ENCODE data around the gene PTPRU.

PTPRU gene

DNA sequence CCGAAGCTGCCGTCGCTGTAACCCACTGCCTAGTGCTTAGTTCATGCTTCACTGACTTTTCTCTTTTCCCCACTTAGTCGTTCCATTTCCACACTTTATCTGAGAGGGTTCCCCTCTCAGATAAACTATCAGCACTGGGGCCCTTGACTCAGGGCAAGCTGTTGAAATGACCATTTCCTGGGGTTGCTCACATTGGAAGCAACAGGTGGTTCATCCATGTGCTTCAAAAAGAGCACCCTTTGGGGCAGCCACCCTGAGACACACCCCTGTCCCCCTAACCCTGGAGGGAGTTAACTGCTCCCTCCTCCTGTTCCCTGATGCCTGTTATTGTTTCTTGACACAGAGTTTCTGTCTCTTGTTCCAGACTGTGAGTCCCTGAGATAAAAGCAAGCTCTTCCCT lies 107.2 kb downstream of the PTPRU start:
- no peak for DNase-seq

DNA sequence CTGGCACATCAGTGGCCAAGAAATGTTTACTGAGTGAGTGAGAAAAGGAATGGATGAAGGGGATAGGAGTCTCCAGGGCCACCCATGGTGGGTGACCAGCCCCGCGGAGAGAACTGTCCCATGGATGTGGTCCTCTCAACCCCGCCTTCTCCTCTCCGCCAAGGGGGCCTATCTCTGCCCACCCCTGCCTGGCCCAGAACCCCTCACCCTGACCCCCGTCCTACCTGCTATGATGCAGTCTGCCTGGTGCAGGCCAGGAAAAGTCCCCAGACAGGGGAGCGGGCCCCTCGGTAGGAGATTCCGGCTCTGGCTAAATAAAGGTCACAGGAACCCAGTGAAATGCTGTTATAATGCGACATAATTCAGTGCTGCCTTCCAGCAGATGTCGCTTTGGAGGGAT lies 107.6 kb downstream of the PTPRU start:
- no peak for DNase-seq

- no peak for DNase-seq
Measured at GRCh38 chr1:29344336-29344735, 108.0 kb downstream of the PTPRU start.

DNA sequence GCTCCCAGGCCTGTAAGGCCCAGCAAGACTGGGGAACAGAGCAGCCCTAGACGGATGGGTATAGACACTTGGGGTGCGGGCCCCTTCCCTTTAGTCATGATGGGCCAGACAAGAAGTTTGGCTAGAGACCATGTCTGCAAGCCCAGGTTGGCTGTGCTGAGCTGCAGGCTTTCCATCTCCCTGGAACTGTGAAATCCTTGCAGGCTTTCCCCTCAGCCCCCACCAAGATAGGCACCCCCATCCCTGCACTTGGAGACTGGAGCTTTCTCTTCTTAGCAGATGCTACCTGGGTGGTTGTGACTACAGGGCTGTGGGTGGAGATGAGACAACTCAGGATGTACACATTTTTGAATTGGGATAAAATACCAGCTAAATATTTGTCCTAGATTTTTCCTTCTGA lies 110.3 kb downstream of the PTPRU start:
- DNase-seq, result no peak

GRCh38 chr1:29349871-29350491 lies 113.7 kb downstream of the PTPRU start:
- DNase-seq, result no peak

DNA sequence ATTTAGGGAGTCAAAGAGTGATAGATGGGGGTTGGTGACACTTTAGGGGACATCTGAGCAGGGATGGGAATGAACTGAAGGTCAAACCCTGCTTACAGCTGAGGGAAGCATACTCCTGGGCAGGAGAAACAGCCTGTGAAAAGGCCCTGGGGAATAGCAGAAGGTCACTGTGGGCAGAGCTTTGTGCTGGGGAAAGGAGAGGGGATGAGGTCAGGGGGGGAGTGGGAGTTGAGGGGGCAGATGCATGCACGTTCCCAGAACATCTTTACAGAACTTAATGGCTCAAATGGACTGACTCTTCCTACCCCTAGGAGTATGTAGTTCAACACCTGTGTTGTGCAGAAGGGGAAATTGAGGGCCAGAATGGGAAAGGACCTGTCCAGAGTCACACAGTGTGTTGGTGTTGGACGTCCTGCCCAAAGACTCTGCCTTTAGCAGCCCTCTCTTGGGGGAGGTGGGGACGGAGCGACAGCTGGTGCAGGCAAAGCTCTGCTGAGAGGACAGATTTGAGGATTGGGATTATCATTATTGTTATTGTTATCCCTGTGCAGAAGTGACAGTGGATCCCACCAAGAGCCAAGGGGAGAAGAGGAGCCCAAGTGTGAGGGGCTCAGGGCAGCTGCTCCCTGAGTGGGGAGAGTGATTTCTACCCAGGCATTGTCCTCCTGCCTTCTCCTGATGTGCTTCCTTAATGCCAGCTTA lies 116.5 kb downstream of the PTPRU start:
- no peak for DNase-seq

DNA sequence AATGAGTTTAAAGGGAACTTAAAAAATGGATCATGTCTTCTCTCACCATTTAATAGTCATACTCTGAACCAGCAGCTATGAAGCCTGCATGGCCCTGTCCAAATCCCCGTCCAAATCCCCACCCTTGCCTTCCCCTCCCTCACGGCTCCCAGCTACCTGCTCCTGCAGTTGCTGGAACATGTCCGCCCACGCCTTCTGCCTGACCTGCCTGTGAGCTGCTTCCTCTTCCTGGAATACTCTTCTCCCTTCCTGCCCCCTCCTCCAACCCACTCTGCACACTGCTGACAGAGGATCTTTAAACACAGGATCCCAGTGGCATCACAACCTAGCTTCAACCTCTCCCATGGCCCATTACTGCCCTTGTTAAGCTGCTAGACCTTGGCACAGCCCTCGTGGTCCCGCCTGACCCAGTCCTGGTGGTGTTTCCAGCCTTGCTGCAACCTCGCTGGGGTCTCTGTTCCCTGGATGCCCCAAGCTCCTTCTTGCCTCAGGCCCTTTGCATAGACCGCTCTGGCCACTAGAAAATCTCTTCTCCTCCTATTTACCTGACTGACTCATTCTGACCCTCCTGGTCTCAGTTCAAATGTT lies 118.3 kb downstream of the PTPRU start:
- no peak for DNase-seq

GRCh38 chr1:29355375-29355774 lies 119.1 kb downstream of the PTPRU start:
- peak; percentile 20 for DNase-seq

GRCh38 chr1:29356663-29357062 lies 120.3 kb downstream of the PTPRU start:
- no peak for DNase-seq

GRCh38 chr1:29357452-29357851 lies 121.1 kb downstream of the PTPRU start:
- no peak for DNase-seq

DNA sequence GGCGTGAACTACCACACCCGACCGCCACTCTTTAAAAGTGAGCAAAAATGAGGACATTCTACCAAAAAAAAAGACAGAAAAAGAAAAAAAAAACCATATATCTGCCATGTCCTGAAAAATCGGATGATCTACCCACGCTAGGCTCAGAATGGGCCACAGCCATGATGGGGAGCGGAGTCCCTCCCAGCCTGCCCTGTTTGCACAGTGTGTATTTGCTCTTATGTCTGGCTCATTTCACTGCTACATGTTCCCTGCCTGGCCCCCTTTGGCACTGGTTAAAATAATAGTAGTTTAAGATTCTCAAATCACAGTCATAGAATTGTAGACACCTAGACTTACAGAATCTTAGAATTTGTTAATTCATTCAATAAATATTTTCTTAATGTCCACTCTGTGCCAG lies 121.9 kb downstream of the PTPRU start:
- DNase-seq, result no peak

DNA sequence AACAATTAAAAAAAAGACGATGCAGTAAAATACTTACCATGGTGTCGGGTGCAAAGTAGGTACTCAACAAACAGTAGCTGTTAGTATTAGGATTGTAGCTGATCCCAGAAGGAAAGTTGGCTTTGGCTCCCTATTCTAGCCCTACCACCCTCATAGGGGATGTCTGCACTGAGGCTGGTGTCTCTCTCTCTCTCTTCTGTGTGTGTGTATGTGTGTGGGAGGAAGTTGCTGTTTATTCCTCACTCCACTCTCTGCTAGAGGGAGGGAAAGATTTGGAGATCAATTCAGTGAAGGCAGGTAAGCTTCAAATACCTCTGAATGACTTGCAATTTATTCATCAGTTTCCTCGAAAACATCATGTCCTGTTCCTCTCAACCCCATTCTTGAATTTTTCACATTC lies 124.4 kb downstream of the PTPRU start:
- no peak for DNase-seq

- DNase-seq, result no peak
Measured at GRCh38 chr1:29361686-29362085, 125.4 kb downstream of the PTPRU start.

GRCh38 chr1:29362116-29362515 lies 125.8 kb downstream of the PTPRU start:
- no peak for DNase-seq

GRCh38 chr1:29362764-29363163 lies 126.4 kb downstream of the PTPRU start:
- DNase-seq, result no peak

DNA sequence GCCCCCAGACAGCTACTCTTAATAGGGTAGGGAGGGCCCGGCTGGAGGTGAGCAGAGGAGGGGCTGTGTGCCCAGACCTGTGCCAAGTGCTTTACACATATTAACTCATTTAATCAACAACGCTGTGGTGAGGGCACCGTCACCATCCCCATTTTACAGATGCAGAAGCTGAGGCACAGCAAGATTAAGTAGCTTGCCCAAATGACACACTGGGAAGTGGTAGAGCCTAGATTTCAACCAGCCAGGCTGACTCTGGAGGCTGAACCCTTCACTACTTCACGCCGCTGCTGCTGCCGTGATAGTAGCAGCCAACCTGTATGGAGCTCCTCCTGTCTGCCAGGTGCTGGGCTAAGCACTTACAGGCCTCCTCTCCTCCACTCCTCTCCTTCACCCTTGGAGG lies 127.2 kb downstream of the PTPRU start:
- DNase-seq, result no peak

DNA sequence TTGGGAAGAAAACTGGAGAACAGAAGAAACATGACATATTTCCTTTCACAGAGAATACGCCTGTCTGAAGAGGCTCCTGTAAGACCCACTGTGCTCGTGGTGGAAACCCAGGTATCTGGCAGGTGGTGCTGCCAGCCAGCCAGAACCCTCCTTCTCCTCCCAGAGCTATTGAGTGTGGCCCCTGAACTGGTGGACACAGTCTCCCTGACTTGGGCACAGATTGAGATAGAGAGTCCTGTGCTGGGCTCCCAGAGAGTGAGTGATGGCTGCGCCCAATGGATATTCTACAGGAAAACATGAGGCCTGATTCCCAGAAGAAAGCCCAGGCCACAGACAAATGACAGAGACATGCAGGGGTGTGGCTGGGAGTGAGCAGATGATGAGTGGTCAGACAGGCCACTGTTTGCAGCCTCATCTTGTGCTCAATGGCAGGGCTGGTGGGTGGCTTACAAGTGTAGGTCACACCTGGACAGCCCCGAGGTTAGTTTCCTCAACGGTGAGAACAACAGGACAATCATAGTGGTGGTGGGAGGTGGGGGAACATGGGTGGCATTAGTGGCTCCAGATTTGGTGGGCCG lies 127.9 kb downstream of the PTPRU start:
- no peak for DNase-seq

DNA sequence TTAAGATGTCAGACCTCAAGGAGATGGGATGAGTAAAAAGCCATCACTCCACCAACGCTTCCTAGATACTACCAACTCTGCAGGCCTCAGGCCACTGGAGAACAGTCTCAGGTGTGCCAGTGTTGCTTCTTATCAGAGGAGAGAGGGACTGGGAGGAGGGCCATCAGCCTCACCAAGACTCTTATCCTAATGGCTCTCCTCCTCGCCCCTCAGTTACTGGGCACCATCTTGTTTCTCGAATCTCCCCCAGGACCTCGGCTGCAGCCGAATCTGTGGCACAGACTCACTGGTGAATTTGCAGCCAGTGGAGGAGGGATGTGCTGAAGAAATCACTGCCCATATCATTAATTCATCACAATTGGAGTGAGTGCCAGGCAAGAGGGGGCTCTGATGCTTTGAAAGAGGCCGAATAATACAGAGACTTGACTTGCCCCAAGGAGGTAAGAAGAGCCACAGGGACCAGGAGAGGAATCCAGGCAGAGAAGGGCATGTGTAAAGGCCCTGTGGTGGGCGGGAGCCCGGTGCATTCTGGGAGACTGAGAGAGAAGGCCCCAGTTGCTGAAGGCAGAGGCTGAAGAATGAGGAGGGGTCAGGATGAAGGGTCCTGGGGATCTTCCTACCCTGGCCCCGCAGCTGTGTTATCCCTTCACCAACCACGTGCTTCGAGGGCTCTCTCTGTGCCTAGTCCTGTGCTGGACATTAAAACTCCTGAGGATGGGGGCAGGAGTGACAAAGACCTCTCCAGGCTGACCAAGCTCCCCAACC lies 129.8 kb downstream of the PTPRU start:
- DNase-seq, result no peak

- no peak for DNase-seq
Measured at GRCh38 chr1:29368936-29369932, 132.9 kb downstream of the PTPRU start.

DNA sequence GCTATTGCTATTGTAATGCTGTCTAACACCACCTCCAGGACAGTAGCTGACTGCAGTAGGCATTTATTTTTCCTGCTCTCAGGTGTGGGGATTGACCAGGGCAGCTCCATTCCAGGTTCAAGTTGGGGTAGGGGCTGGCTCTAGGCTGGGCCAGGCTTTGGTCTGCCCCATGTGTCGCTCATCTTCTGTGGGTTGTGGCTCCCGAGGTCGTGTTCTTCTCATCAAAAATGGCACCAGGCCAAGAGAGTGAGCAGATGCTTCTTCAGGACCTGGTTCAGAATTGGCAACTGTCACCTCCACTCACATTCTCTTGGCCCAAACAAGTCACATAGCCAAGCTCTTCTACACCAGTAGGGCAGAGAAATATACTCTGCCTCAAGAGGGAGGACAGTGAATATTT lies 133.7 kb downstream of the PTPRU start:
- DNase-seq, result no peak

- no peak for DNase-seq
Measured at GRCh38 chr1:29371332-29371731, 135.0 kb downstream of the PTPRU start.

- no peak for DNase-seq
Measured at GRCh38 chr1:29372108-29372507, 135.8 kb downstream of the PTPRU start.
